Left lung (tissue), 10 donors: ENCODE data around the gene CCDC137. TPM values are rescaled to one million over a fixed set of nuclear protein-coding genes. Genes with fewer than 3 reads are reported as not detected.

Experiments
- ATAC-seq: fragments of 200-7000 bp; cut with Tn5 transposase; one replicate; pipeline ENCODE4 v1.9.1; 2020; ENCODE audit warnings: moderate library complexity
- DNase-seq, 4 donors: peaks; one replicate each; pipeline ENCODE4 v3.0.0-alpha.2; 2013 to 2020
- H3K27ac ChIP-seq, 2 donors: fragments of 200-600 bp; sonication (generic) in 1 of 2; one replicate each; pipeline versions ENCODE4 v1.5.0 to v1.8.0; 2020 to 2021
- H3K27me3 ChIP-seq, 2 donors: fragments of 200-600 bp; sonication (generic) in 1 of 2; one replicate each; pipeline versions ENCODE4 v1.5.0 to v1.8.0; 2020 to 2021
- H3K36me3 ChIP-seq, 2 donors: fragments of 200-600 bp; sonication (generic) in 1 of 2; one replicate each; pipeline versions ENCODE4 v1.5.0 to v1.8.0; 2020 to 2021
- H3K4me1 ChIP-seq, 2 donors: fragments of 200-600 bp; one replicate each; pipeline ENCODE4 v1.8.0; 2021
- H3K4me3 ChIP-seq, 2 donors: fragments of 200-600 bp; sonication (generic) in 1 of 2; one replicate each; pipeline versions ENCODE4 v1.5.0 to v1.8.0; 2020 to 2021; ENCODE audit warnings: mild to moderate bottlenecking in 1 of 2
- H3K9me3 ChIP-seq, 2 donors: fragments of 200-600 bp; sonication (generic) in 1 of 2; one replicate each; pipeline versions ENCODE4 v1.5.0 to v1.8.0; 2020 to 2021
- intact Hi-C, 2 donors: fragments of 100-400 bp; cut with DNase I; formaldehyde crosslinking; loops; one replicate each; pipeline versions ENCODE4 v1.11.2 to v1.14.2; 2022
- polyA plus RNA-seq, 6 donors: library from polyadenylated mRNA; unstranded; fragments of 120-200 nt; gene quantifications; one replicate each; pipeline ENCODE4 v1.2.1, GENCODE V29; 2013; ENCODE audit not compliant: insufficient read length in 6 of 6
- total RNA-seq, 2 donors: library from RNA; stranded (reverse); fragmentation: NEBNext Ultra II Directional; extraction: Animal tissue kit (Norgen Biotek cat#: 25700); gene quantifications; one replicate each; pipeline ENCODE4 v1.2.1, GENCODE V29; 2021
- TF ChIP-seq, protein P1 (sequence below), 2 donors: fragments of 200-600 bp; sonication (generic) in 1 of 2; IDR thresholded peaks; one replicate each; pipeline versions ENCODE4 v1.5.0 to v1.8.0; 2021; ENCODE audit warnings: antibody characterized with exemption in 2 of 2
- donor health status: DM: no; HTN: yes; CAD: no.
- donor health status: DM: no; HTN: no; CAD: no.

The CCDC137 gene
- total and polyA plus RNA-seq, 8 donors: 14.6 to 19.9 (median 15.7) TPM

GRCh38 chr17:81630274-81630673, 36.3 kb upstream of the CCDC137 start:
- Histone ChIP-seq H3K27me3 (no peaks in the 10 kb centered on the region), H3K4me1 (peaks cover 4 to 36% of the 10 kb centered on the region in 2 donors), H3K27ac (no peak overlapping the region), H3K9me3 (no peaks in the 10 kb centered on the region), H3K36me3 (peaks cover 4 to 61% of the 10 kb centered on the region in 2 donors), H3K4me3 (no peak overlapping the region)
- DNase-seq: peak in 1 of 4 donors; percentile 10
- TF ChIP-seq, protein P1, sequence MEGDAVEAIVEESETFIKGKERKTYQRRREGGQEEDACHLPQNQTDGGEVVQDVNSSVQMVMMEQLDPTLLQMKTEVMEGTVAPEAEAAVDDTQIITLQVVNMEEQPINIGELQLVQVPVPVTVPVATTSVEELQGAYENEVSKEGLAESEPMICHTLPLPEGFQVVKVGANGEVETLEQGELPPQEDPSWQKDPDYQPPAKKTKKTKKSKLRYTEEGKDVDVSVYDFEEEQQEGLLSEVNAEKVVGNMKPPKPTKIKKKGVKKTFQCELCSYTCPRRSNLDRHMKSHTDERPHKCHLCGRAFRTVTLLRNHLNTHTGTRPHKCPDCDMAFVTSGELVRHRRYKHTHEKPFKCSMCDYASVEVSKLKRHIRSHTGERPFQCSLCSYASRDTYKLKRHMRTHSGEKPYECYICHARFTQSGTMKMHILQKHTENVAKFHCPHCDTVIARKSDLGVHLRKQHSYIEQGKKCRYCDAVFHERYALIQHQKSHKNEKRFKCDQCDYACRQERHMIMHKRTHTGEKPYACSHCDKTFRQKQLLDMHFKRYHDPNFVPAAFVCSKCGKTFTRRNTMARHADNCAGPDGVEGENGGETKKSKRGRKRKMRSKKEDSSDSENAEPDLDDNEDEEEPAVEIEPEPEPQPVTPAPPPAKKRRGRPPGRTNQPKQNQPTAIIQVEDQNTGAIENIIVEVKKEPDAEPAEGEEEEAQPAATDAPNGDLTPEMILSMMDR (IDR thresholded peaks at IDR 0.05): no peak
- intact Hi-C loops: no loop called here
- ATAC-seq: no peak

DNA sequence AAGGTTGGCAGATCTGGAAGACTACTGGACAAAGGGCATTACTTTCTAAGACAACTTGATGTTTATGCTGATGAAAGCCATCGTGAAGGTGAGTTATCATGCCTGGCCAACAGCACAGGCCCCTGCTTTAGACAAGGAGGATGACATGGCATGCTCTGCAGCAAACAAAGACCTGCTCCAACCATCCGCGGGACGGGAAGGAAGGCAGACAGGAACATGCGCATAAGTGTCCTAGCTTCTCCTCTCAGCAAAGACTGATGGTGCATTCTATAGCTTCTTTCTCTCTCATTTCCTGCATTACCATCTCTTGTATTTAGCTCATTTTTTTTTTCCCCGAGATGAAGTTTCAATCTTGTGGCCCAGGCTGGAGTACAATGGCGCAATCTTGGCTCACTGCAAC, 35.1 kb upstream of the CCDC137 start:
- Histone ChIP-seq H3K36me3 (peaks cover 0 to 49% of the 10 kb centered on the region in 2 donors), H3K27me3 (no peaks in the 10 kb centered on the region), H3K27ac (no peak overlapping the region), H3K9me3 (no peaks in the 10 kb centered on the region), H3K4me3 (no peak overlapping the region), H3K4me1 (peaks cover 13 to 46% of the 10 kb centered on the region in 2 donors)
- TF ChIP-seq, protein P1 (IDR thresholded peaks at IDR 0.05): no peak
- ATAC-seq: no peak
- intact Hi-C loops: no loop called here
- DNase-seq: peak in 1 of 4 donors; percentile 10

GRCh38 chr17:81635431-81635830, 31.1 kb upstream of the CCDC137 start:
- Histone ChIP-seq H3K27ac (no peak overlapping the region), H3K27me3 (no peaks in the 10 kb centered on the region), H3K9me3 (no peaks in the 10 kb centered on the region), H3K4me1 (peaks cover 19 to 51% of the 10 kb centered on the region in 2 donors), H3K36me3 (peaks cover 0 to 10% of the 10 kb centered on the region in 2 donors), H3K4me3 (peak overlapping the region; percentile 94 to 98)
- TF ChIP-seq, protein P1 (IDR thresholded peaks at IDR 0.05): no peak
- DNase-seq (peak in 1 of 4 donors; percentile 59), ATAC-seq (no peak)
- intact Hi-C loops: no loop called here

GRCh38 chr17:81635973-81636504, 30.5 kb upstream of the CCDC137 start:
- ATAC-seq (peak; percentile 73), DNase-seq (peak in 1 of 4 donors; percentile 33)
- TF ChIP-seq, protein P1 (IDR thresholded peaks at IDR 0.05): no peak
- Histone ChIP-seq H3K9me3 (no peaks in the 10 kb centered on the region), H3K36me3 (peaks cover 0 to 7% of the 10 kb centered on the region in 2 donors), H3K27ac (peak overlapping the region; percentile 86 to 91), H3K27me3 (no peaks in the 10 kb centered on the region), H3K4me3 (peak overlapping the region; percentile 94 to 98), H3K4me1 (peaks cover 19 to 51% of the 10 kb centered on the region in 2 donors)
- intact Hi-C loops: no loop called here

GRCh38 chr17:81636505-81637288, 29.8 kb upstream of the CCDC137 start, which contains the start of the genes NPLOC4 and TSPAN10:
TSS of gene NPLOC4 (minus strand) at chr17:81637112. CDS start at chr17:81636930, 182 bp downstream.
TSS of gene TSPAN10 (plus strand) at chr17:81637196. CDS start at chr17:81642413, 5,217 bp downstream.
- peak; percentile 91 for ATAC-seq

More at GRCh38 chr17:81636505-81637288, 29.8 kb upstream of the CCDC137 start, which contains the start of the genes NPLOC4 and TSPAN10:
- TF ChIP-seq, protein P1 (IDR thresholded peaks at IDR 0.05): no peak
- intact Hi-C loops: no loop called here
- H3K27ac ChIP-seq: peak within 1 kb of the TSS; percentile 86 to 91
- peak within 1 kb of the TSS; percentile 94 to 98 for H3K4me3 ChIP-seq
- H3K36me3 ChIP-seq: peaks cover 0 to 3% of the 10 kb centered on the region in 2 donors
- no peaks in the 10 kb centered on the region for H3K9me3 ChIP-seq
- peak; percentile 87 to 97 (median 90) for DNase-seq
- peaks cover 19 to 50% of the 10 kb centered on the region in 2 donors for H3K4me1 ChIP-seq
- H3K27me3 ChIP-seq: no peaks in the 10 kb centered on the region
